Liver (tissue), 9 donors: Measurements from ENCODE around the gene TFG. TPM values are rescaled to one million over a fixed set of nuclear protein-coding genes. Genes with fewer than 3 reads are reported as not detected.

Experiments
- DNase-seq: peaks from one replicate; pipeline ENCODE4 v3.0.0-alpha.2; 2017; ENCODE audit warnings: low spot score
- H3K27ac ChIP-seq, 2 donors: one replicate each; pipeline ENCODE4 v1.7.0; 2013; ENCODE audit warnings: inconsistent platforms in 2 of 2, low read length in 2 of 2, control low read depth in 1 of 2, low read depth in 1 of 2, mild to moderate bottlenecking in 1 of 2
- H3K27me3 ChIP-seq, 4 donors: one replicate each; pipeline versions ENCODE4 v1.6.1 to v1.7.0; 2013; ENCODE audit warnings: low read length in 3 of 4, inconsistent platforms in 1 of 4, mild to moderate bottlenecking in 1 of 4, moderate library complexity in 1 of 4; ENCODE audit not compliant: control insufficient read depth in 4 of 4, insufficient read depth in 4 of 4
- H3K36me3 ChIP-seq, 4 donors: one replicate each; pipeline versions ENCODE4 v1.6.1 to v1.7.0; 2013; ENCODE audit warnings: low read length in 3 of 4, mild to moderate bottlenecking in 3 of 4, low read depth in 1 of 4, moderate library complexity in 1 of 4; ENCODE audit not compliant: control insufficient read depth in 4 of 4, insufficient read depth in 3 of 4
- H3K4me1 ChIP-seq, 4 donors: one replicate each; pipeline versions ENCODE4 v1.6.1 to v1.7.0; 2013; ENCODE audit warnings: low read length in 3 of 4, mild to moderate bottlenecking in 3 of 4, moderate library complexity in 1 of 4; ENCODE audit not compliant: control insufficient read depth in 4 of 4, insufficient read depth in 4 of 4
- H3K4me3 ChIP-seq, 3 donors: one replicate each; pipeline versions ENCODE4 v1.6.1 to v1.7.0; 2013; ENCODE audit warnings: low read length in 3 of 3, control low read depth in 1 of 3, low read depth in 1 of 3, mild to moderate bottlenecking in 1 of 3
- H3K9ac ChIP-seq, 2 donors: one replicate each; pipeline ENCODE4 v1.7.0; 2013; ENCODE audit warnings: low read length in 2 of 2, mild to moderate bottlenecking in 2 of 2, moderate library complexity in 2 of 2, control low read depth in 1 of 2, low read depth in 1 of 2
- H3K9me3 ChIP-seq, 4 donors: one replicate each; pipeline versions ENCODE4 v1.6.1 to v1.7.0; 2013; ENCODE audit warnings: low read length in 3 of 4; ENCODE audit not compliant: control insufficient read depth in 4 of 4
- ATF3 ChIP-seq: IDR thresholded peaks from 2 replicates; pipeline ENCODE4 v1.6.1; 2016; ENCODE audit warnings: antibody characterized with exemption
- WGBS: extraction: QIAGEN DNeasy Blood & Tissue Kit; methylation state at CpG from one replicate; pipeline ENCODE4 v1.1.7; 2013; 5-methylcytosine and 5-hydroxymethylcytosine counted together
- polyA plus RNA-seq, 2 donors: library from polyadenylated mRNA; stranded (reverse) in 1 of 2; unstranded in 1 of 2; fragments of 200-250 nt in 1 of 2; fragments of >200 nt in 1 of 2; fragmentation: Nextera tagmentation in 1 of 2; extraction: Ambion mirVana in 1 of 2; gene quantifications; one replicate each; pipeline versions ENCODE4 v1.2.1 to v1.2.3, GENCODE V29; 2013 to 2015
- total RNA-seq, 2 donors: library from RNA; depleted of rRNA; stranded (reverse); fragments of >200 nt; gene quantifications; one replicate each; pipeline ENCODE4 v1.2.3, GENCODE V29; 2014
- donor health status: healthy.
- donor health status: healthy.
- donor health status: healthy.
- donor health status: healthy.
- donor health status: healthy.

TFG gene
- total and polyA plus RNA-seq, 4 donors: 42.4 to 70.8 (median 65.0) TPM

GRCh38 chr3:100798012-100798411, 88.7 kb downstream of the TFG start:
- H3K9ac ChIP-seq: no peak overlapping the region
- H3K4me3 ChIP-seq: no peak overlapping the region
- H3K9me3 ChIP-seq: no peaks in the 10 kb centered on the region
- TF ChIP-seq ATF3: no peak
- H3K4me1 ChIP-seq: peaks cover 0 to 4% (median 0%) of the 10 kb centered on the region in 4 donors
- no peak for DNase-seq
- H3K27ac ChIP-seq: no peak overlapping the region
- 85% methylated on average over 1 of the region's 1 CpG for WGBS
- no peaks in the 10 kb centered on the region for H3K36me3 ChIP-seq
- no peaks in the 10 kb centered on the region for H3K27me3 ChIP-seq

Other genes starting within 250 kb of the TFG start
- gene TMEM45A, start 216.9 kb upstream of the TFG start, total RNA-seq: 10 to 100 TPM in 1 of 2 donors, 1 to 10 TPM in 1; 7.1 to 36.0 TPM
- 10 to 100 TPM; 54.3 to 65.8 TPM for gene TMEM45A, start 216.9 kb upstream of the TFG start, polyA plus RNA-seq
- 10 to 100 TPM in 1 of 2 donors, 1 to 10 TPM in 1; 2.1 to 65.5 TPM for gene ADGRG7, start 99.9 kb upstream of the TFG start, total RNA-seq
- gene ADGRG7, start 99.9 kb upstream of the TFG start, polyA plus RNA-seq: 10 to 100 TPM in 1 of 2 donors, 1 to 10 TPM in 1; 7.3 to 20.1 TPM